NB4 (cell line): ENCODE results near the gene AGPS.

Source experiments
- DNase-seq: peaks from one replicate; pipeline ENCODE4 v3.0.0; 2010; ENCODE audit warnings: low read depth
- H3K4me3 ChIP-seq: one replicate; pipeline ENCODE4 v1.5.1; 2011; ENCODE audit warnings: mild to moderate bottlenecking, low read depth, low read length, moderate library complexity
- CTCF ChIP-seq: IDR thresholded peaks from one replicate; pipeline ENCODE4 v1.5.1; 2012; ENCODE audit warnings: low read depth, low read length
- MYC ChIP-seq: IDR thresholded peaks from 2 replicates; pipeline ENCODE4 v1.6.1; 2011; ENCODE audit warnings: low read depth, low read length
- POLR2A ChIP-seq: IDR thresholded peaks from 2 replicates; pipeline ENCODE4 v1.6.1; 2011; ENCODE audit warnings: mild to moderate bottlenecking; ENCODE audit not compliant: insufficient read length; ENCODE audit errors: extremely low read depth
- TF ChIP-seq, protein P1 (sequence below): IDR thresholded peaks from 2 replicates; pipeline ENCODE4 v1.6.1; 2011; ENCODE audit warnings: low read depth, low read length

Gene AGPS

DNA sequence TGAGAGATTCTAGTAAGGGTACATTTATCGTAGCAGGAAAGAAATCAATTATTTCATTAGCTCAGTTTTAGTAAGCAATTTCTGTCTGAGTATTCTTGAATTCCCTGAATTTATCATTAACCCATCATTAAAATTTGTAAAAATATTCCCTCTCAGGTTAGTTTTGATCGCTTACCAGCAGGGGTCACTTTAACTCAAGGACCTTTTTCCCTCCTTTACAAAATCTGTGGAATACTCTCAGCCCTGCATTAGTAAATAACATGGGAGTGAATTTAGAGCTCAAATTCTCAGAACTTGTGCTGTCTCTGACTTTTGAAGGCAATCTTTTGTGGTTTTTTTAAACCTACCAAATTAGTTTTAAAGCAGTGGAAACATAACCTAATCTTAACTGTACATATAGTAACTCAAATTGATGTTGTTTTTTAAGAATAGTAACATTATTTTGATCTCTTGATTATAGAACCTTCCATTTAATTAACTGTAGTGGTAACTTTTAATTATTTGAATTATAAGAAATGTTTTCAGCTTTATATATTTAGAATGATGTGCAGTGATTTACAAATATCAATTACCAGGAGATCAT, 97.2 kb downstream of the AGPS start:
- DNase-seq: peak; percentile 30
- no peak overlapping the region for H3K4me3 ChIP-seq
- TF ChIP-seq CTCF: peak; percentile 53
- TF ChIP-seq MYC: no peak
- TF ChIP-seq POLR2A: no peak
- TF ChIP-seq, protein P1, sequence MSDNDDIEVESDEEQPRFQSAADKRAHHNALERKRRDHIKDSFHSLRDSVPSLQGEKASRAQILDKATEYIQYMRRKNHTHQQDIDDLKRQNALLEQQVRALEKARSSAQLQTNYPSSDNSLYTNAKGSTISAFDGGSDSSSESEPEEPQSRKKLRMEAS: no peak

GRCh38 chr2:177495945-177496344, 103.4 kb downstream of the AGPS start:
- DNase-seq: no peak
- TF ChIP-seq MYC (no peak), CTCF (no peak), POLR2A (no peak)
- TF ChIP-seq, protein P1: no peak
- no peak overlapping the region for H3K4me3 ChIP-seq

DNA sequence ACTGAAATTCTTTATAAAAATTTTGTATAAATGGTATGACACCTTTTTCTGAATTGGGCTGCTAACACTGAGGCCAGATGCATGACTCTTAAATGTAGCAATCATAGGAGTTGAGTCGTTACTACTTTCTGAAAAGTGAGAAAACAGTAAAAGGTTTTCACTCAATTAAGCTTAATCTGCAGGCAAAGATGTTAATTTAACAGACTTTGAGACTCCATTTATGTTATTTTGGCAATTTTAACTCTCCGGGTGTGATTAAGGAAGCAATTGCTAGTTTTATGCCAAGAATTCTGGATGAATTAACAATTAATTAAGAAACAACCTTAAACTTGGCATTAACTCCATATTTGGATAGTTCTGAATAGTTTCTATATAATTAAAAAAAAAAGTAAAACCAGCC, 104.3 kb downstream of the AGPS start:
- no peak overlapping the region for H3K4me3 ChIP-seq
- no peak for DNase-seq
- TF ChIP-seq CTCF (no peak), MYC (no peak), POLR2A (no peak)
- TF ChIP-seq, protein P1: no peak

GRCh38 chr2:177501186-177501585, 108.6 kb downstream of the AGPS start:
- TF ChIP-seq POLR2A: no peak
- TF ChIP-seq, protein P1: no peak
- no peak for TF ChIP-seq CTCF
- no peak for TF ChIP-seq MYC
- peak; percentile 13 for DNase-seq
- no peak overlapping the region for H3K4me3 ChIP-seq

DNA sequence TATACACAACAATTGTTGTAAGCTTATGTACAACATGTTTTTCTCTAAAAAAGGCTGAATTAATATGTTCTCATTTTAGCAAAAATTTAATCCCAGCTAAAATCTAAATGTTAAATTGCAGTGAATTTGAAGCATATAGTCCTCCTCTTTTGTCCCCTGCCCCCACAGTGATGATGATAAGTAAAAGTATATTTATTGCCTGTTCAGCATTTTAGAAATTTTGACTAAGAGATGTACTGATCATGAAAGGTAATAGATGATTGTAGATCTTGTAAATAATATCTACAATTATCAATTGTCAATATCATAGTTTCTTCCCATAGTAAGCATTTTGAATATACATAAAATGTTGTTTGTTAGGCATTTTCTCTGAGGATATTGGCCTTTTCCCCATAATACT, 113.9 kb downstream of the AGPS start:
- TF ChIP-seq CTCF (no peak), MYC (no peak), POLR2A (no peak)
- TF ChIP-seq, protein P1: no peak
- no peak for DNase-seq

GRCh38 chr2:177506998-177507397, 114.4 kb downstream of the AGPS start:
- DNase-seq: no peak

More for the DNA sequence above, 113.9 kb downstream of the AGPS start:
- no peak overlapping the region for H3K4me3 ChIP-seq

More at GRCh38 chr2:177506998-177507397, 114.4 kb downstream of the AGPS start:
- H3K4me3 ChIP-seq: no peak overlapping the region
- TF ChIP-seq, protein P1: no peak
- TF ChIP-seq MYC (no peak), POLR2A (no peak), CTCF (no peak)
